DMS53 treated with DMSO at 0.1 percent for 48 hours (cell line): ENCODE measurements around the gene SCIN.

Experiments
- DNase-seq: peaks from one replicate; lab custom pipeline; 2025; ENCODE audit not compliant: unreplicated experiment; lab: John Stamatoyannopoulos, UW

The SCIN gene

DNA sequence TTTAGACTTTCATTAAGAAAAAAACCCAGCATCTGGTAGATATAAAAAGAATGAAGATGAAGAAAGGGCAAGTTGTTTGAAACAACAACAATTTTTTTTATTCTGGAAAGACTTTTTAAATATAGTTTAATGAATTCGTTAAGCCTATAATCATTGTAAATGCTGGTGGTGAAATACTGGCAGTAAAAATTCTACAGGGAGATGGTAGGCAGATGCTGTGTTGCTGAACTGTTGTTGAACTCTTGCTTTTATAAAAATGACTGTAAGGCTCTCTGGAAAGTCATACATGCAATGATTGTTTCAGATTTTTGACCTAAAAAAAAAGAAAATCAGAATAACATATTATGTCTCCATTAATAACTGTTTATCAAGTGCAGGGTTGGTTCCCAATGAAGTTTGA, 39.0 kb downstream of the SCIN start:
- DNase-seq = no peak

- no peak for DNase-seq
Observed at GRCh38 chr7:12610899-12611298, 40.4 kb downstream of the SCIN start.

DNA sequence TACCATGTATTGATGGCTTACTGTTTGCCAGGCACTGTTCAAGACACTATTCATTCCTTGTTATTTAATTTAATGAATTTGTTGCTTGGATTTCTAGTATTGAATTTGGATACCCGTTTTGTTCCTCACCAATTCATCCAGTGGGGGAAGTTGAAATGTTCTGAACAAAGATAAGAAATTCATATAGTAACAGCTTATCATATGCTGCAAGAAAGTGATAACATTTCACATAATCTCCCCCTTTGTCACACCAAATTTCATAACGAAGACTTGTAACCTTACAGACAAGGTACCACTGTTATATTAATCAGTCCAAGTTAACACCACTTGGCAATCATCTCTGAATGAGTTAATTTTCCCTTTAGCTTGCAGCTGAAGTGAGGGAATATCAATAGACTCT, 42.1 kb downstream of the SCIN start:
- no peak for DNase-seq

DNA sequence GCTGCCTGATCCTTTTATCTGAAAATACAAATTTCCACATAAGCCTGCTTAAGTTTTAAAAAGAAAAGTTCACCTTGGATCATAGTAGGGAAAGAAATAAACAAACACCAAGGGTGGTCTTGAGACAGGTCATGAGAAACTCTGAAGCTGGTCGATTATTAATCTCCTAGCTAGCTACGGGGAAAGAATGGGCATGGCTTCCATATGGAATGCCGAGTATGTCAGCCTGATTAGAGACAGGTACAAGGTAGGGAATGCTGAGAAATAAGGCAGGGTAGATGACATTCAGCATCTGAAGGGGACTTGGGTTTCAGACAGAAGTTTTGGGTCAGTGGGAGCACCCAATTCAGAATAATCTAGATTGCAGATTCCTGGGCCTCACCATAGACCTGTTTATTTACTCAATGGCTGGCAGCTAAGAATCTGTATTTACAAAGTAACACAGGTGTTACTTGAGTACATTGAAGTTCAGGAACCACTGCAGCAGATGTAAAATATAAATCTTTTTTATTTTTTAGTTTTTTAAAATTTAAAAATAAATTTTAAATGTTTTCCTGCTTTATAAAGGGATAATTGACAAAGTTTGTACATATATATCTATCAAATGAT, 49.0 kb downstream of the SCIN start:
- peak; percentile 63 for DNase-seq

DNA sequence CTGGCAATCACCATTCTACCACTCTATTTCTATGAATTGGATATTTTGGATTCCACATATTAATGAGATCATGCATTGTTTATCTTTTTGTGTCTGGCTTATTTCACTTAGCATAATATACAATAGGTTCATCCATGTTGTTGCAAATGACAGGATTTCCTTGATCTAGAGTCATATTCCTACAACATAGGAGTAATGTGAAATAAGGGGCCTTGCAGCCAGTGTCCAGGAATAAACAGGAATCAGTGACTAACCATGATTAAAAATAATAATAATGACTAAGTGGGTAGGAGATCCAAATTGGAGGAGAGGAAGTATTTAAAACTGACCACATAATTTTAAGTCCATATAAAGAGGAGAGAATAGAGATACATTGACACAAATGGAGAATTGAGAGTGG, 49.9 kb downstream of the SCIN start:
- no peak for DNase-seq

GRCh38 chr7:12623223-12623622, 52.7 kb downstream of the SCIN start:
- peak; percentile 31 for DNase-seq

DNA sequence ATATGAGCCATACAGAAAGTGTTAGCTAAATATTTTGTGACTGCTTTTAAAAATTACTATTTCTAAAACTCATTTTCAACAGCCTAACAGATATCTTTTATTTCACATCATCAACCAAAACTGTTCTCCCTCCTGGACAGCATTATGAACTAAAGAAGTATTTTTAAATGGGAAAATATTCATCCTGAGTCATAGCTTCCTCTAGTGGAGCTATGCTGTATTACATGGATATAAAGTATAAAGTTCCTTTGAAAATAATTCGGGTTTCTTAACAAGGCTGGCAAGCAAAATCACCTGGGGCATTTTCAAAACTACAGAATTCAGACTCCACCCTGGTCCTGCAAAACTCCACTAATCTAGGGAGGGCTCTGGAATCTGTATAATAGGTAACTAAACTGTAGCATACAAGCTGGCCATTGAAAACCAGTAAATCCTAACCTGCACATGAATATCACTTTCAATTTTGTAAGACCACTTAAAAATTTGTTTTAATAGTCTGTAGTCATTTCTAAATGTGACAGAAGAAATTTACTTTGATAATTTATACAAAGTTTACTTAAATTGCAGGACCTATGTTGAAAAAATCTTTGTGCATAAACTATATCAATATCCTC, 53.5 kb downstream of the SCIN start:
- DNase-seq = peak; percentile 77

DNA sequence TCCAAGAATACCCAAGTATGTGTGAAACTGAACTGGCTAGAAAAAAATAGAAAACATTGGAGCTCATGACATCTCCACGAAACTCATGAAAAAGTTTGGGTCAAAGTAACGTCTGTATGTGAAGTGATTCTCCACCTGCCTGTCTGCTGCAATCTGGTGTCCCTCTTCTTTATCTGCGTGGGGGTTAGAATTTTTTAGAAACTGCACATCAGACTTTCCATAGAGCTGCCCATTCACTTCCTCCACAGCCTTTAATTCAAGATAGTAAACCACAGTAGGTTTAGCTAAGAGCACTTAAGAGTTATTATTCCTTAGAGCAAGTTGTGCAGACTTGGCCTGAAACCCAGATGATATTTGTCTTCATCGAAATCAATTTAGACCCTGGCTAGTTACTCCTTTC, 55.3 kb downstream of the SCIN start:
- DNase-seq = no peak

GRCh38 chr7:12629816-12630512, 59.4 kb downstream of the SCIN start:
- DNase-seq = no peak

- no peak for DNase-seq
Observed at GRCh38 chr7:12630513-12630819, 59.9 kb downstream of the SCIN start.

DNA sequence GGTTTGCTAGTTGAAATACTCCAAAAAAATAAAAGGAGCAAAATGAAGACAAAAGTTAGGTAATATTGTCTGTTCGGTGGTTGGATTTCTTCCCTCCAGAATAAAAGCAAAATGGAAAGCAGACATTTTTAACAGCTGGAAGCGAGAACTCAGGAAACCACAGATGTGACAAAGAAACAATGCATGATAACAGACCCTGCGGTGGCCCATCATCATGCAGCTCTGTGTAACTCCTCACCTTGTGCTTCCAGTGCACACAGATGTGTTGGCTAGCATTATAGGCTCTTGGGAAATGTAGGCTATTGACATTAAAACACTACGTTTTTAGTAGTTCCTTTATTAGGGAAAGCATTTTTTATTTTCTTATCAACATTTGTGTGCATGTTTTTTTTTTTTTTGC, 63.1 kb downstream of the SCIN start:
- no peak for DNase-seq

DNA sequence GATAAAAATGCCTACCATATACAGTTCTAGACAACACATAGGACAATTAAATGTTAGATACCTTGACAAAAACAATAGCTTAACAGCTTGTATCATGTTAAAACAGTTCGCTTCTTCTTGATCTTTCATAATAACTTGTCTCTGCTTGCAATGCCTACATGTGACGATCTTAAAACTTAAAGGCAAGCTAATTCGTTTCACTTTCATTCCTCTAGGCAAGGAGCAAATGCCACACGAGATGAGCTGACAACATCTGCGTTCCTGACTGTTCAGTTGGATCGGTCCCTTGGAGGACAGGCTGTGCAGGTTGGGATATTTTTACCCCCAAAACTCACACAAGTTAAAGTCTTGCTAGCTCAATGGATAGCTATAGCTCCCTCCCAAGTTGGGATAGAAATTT, 65.3 kb downstream of the SCIN start:
- DNase-seq = no peak

DNA sequence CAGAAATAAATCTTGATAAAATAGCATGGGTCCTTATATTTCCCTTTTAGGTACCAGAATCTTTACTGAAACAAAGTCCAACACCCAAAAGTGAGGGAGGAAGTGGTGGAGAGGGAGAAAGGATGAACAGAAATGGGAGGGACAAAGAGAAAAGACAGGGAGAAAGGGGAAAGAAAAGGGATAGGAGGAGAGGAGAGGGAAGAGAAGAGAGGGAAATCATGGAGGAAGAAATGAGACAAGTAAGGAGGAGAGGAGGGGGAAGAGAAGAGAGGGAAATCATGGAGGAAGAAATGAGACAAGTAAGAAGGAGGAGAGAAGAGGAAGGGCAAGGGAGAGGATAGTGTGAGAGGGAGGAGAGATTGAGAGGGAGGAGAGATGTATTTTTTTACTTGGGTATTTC, 66.8 kb downstream of the SCIN start:
- DNase-seq = no peak

GRCh38 chr7:12637819-12638592, 67.5 kb downstream of the SCIN start:
- DNase-seq = peak; percentile 49

GRCh38 chr7:12638851-12639456, 68.4 kb downstream of the SCIN start:
- DNase-seq = peak; percentile 44

DNA sequence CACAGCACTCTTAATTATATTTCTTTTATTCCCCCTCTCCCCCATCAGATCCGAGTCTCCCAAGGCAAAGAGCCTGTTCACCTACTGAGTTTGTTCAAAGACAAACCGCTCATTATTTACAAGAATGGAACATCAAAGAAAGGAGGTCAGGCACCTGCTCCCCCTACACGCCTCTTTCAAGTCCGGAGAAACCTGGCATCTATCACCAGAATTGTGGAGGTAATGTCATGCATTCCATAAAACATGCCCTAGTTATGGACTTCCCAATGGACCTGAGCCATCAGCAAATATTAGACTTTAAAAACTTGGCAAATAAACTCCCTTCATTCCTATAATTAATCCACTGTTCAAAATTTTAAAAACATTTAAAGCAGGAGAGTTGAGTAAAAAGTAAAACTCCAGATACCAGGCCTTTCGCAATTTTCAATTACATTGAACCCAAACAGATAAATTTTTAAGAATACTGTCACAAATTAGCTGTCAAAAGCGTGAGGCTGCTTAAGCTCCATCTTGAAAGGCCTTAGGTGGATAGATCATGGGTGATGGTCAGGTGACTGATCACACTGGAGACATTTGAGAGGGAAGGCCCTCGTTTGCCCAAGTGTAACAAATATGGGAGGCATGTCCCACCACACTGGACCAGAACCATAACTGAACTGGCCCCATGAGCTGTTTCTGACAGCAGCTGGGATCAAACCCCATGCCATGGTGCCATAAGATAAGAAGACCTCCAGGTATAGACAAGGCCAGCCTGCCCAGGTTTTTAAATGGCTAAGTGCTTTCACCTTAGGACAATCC, 70.0 kb downstream of the SCIN start:
- no peak for DNase-seq

DNA sequence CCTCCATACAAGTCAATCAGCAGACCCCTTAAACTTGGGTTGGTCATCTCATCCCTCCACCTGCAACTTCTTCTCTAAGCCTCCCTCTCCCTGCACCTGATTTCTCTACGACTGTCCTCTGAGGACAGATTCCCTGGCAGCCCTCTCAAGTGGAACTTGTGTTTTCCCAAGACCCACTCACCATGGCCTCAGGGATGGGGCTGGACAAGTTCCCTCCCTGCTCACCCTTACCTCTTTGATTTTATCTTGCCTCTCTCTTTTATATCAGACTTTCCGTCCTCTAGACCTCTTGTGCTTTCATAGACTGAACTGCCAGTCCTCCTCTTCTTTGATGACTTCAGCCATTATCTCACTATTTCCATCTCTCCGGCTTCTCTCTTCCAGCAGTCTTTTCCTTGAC, 70.7 kb downstream of the SCIN start:
- DNase-seq = no peak

- no peak for DNase-seq
Observed at GRCh38 chr7:12642508-12642907, 72.0 kb downstream of the SCIN start.

DNA sequence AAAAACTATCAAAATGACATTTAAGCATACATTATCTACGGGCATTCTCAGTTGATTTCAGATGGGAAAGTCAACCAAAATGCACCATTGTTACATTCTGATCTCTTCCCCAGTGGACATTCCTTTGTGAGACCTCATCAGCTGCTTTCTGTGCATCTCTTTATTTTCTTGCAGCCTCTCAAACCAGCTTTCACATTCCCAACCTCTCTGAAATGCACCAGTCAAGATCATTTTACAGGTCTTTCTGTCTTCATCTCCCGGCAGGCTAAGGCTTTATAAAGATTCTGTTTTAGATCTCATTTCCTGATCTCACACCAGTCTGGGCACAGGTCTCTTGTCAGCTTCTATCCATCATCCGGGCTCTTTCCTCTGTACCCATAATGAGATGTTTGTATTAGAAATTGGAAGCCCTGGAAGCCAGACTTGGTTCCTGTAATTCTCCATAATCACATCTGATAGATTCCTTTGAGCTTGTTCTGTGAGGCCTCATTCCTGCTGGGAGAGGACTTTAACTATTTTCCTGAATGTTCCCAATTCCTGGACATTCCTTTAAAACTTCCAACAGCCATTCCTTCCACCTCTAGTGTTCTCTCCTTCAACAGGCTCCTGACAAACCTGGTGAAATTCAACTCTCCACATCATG, 72.6 kb downstream of the SCIN start:
- DNase-seq = no peak

DNA sequence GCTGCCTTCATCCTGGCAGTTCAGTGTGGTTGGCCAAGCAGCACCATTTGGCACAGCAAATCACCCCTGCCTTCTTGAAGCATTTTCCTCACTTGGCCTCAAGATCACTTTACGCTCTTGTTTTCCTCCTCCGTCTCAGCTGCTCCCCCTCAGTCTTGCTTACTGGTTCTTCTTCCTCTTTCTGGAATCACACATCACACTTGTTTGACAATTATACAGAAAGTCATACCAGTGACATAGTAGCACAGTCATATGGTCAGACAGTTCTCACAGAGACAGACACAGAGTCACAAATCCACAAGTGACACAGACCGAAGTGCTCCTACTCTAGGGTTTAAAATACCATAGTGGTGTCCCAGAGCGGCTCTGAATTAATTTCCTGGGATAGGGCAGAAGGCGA, 73.1 kb downstream of the SCIN start:
- no peak for DNase-seq
